Testis (tissue), 2 donors: Measurements from ENCODE around the gene TMEM119.

Source experiments
- POLR2A ChIP-seq: fragments of 450-650 bp; IDR thresholded peaks from one replicate; pipeline ENCODE4 v1.6.1; 2017; ENCODE audit warnings: antibody characterized with exemption, mild to moderate bottlenecking, moderate library complexity
- TF ChIP-seq, protein P1 (sequence below), 3 experiments: fragments of 450-650 bp in 2 of 3; fragments of 200-600 bp in 1 of 3; sonication (generic) in 1 of 3; IDR thresholded peaks; one replicate each; pipeline ENCODE4 v1.5.1; 2016 to 2019; ENCODE audit warnings: antibody characterized with exemption in 3 of 3, mild to moderate bottlenecking in 2 of 3, moderate library complexity in 1 of 3

DNA sequence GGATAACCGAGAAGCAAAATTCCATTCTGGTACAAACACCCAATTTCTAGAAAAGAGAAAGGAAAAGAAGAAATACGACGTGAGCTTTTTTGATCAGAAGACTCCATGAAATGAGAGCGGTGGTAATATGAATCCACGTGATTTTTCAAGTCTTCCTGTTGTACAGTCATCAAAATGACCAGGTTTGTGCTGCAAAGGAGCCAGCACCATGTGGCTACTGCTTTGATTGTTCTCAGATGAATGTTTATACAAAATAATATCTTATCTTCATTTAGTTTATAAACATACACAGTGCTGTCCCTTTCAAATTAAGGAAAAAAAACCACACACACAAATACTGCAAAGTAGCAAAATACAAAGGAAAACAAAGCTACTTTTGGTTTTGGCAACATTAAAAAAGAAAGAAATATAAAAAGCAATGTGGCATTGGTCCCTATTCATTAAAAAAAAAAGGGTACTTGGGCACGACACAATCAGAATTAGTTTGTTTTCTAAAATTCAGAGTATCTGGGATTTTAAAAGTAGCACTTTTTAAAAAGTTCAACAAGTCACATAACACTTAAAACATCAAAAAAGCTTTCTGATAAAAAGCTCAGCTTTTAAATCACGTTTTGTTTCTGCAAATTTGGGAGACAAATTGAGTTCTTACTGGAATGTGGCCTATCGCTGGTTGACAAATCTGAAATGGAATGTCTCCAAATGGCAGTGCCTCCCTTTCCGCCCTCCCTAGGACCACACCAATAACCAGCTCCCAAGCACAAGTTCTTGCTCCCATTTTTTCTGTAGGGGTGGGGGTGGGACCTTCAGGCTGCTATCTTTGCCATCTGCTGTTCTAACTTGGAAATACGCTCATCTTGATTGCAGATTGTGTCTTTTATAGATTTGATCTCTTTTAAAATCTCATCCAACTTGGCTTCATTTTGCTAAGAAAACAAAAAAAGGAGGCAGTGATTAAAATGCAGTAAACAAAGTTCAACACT, 49.0 kb upstream of the TMEM119 start:
- TF ChIP-seq, protein P1, sequence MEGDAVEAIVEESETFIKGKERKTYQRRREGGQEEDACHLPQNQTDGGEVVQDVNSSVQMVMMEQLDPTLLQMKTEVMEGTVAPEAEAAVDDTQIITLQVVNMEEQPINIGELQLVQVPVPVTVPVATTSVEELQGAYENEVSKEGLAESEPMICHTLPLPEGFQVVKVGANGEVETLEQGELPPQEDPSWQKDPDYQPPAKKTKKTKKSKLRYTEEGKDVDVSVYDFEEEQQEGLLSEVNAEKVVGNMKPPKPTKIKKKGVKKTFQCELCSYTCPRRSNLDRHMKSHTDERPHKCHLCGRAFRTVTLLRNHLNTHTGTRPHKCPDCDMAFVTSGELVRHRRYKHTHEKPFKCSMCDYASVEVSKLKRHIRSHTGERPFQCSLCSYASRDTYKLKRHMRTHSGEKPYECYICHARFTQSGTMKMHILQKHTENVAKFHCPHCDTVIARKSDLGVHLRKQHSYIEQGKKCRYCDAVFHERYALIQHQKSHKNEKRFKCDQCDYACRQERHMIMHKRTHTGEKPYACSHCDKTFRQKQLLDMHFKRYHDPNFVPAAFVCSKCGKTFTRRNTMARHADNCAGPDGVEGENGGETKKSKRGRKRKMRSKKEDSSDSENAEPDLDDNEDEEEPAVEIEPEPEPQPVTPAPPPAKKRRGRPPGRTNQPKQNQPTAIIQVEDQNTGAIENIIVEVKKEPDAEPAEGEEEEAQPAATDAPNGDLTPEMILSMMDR (IDR thresholded peaks at IDR 0.05): no peak
- no peak for TF ChIP-seq POLR2A
